ENCODE results near the gene SOCS3.

Gene SOCS3

DNA sequence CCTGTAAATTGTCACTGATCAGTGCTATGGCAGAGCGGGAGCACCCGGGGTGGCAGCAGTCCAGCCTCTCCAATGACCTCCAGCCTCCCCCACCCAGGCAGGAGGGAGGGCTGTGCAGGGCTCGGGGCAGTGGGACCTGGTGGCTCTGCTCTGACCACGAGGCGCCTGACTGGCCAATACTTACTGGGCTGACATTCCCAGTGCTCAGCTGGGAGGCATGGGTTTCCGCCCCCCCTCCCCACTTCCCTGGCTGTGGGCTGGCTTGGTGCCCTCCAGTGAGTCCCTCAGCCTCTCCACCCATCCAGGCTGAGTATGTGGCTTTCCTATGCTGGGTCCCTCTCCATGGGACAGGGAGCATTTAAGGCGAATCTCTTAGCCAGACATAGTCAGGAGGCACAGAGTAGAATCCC is 2.7 kb downstream of the SOCS3 start:
- H3K4me1 ChIP-seq (ENCODE audit: insufficient read depth, low read length) = peaks cover 43% of the 10 kb centered on the region
- H3K9ac ChIP-seq (ENCODE audit: low read depth, low read length) = no peak overlapping the region; the same call in 1 of the 2 replicates

DNA sequence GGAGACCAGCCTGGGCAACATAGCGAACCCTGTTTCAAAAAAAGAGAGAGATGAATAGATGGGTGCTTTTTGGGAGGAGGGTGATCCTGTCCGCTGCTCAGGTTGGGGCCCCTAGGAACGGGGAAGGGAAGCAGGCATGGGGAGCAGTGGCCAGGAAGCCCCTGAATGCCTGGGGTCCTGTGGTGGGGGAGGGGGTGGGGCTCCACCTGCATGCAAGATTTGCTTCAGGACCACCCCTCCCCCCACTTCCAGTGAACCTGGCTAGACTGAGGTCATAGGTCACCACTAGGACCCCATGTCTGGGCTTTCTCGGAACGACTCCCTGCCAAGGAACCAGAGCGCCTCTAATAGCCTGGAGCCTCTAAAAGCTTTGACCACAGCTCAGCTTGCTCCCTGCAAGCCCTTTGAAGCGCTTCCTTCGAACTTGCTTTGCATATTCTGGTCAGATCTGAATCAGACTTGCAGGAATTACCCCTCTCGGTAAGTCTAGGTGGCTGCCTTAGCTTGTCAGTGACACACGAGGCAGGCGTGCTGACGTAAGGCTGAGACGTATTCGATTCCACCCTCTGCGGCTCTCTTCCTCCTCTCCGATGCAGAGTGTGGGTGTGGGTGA is 3.7 kb downstream of the SOCS3 start:
- Histone ChIP-seq H3K4me1 (ENCODE audit: insufficient read depth, low read length) (peaks cover 45% of the 10 kb centered on the region), H3K9ac (ENCODE audit: low read depth, low read length) (no peak overlapping the region), H3K9me3 (ENCODE audit: control insufficient read depth, insufficient read depth, low read length) (no peaks in the 10 kb centered on the region), H3K36me3 (ENCODE audit: insufficient read depth, low read length) (no peaks in the 10 kb centered on the region)

More for the DNA sequence above, 2.7 kb downstream of the SOCS3 start:
- Histone ChIP-seq H3K9me3 (ENCODE audit: control insufficient read depth, insufficient read depth, low read length) (no peaks in the 10 kb centered on the region), H3K36me3 (ENCODE audit: insufficient read depth, low read length) (no peaks in the 10 kb centered on the region)

DNA sequence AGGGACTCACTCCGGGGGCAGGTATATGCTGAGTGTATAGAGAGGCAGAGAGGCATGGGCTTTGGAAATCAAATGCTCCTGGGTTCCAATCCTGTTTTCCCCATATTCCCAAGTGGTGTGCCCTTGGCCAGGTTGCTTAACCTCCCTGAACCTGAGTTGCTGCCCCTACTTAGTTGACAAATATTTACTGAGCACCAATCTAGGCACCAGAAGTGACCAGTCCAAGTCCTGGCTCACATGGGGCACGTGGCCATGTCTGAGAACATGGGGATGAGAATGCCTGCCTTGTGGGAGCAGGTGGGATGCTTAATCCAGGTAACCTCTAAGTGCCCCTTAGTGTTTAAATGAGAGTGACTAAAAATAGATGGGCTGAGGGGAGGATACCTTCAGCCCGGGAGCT is 4.2 kb downstream of the SOCS3 start:
- H3K9ac ChIP-seq (ENCODE audit: low read depth, low read length) = no peak overlapping the region
- peaks cover 46% of the 10 kb centered on the region for H3K4me1 ChIP-seq (ENCODE audit: insufficient read depth, low read length)
- no peaks in the 10 kb centered on the region for H3K9me3 ChIP-seq (ENCODE audit: control insufficient read depth, insufficient read depth, low read length)
- H3K36me3 ChIP-seq (ENCODE audit: insufficient read depth, low read length) = no peaks in the 10 kb centered on the region

DNA sequence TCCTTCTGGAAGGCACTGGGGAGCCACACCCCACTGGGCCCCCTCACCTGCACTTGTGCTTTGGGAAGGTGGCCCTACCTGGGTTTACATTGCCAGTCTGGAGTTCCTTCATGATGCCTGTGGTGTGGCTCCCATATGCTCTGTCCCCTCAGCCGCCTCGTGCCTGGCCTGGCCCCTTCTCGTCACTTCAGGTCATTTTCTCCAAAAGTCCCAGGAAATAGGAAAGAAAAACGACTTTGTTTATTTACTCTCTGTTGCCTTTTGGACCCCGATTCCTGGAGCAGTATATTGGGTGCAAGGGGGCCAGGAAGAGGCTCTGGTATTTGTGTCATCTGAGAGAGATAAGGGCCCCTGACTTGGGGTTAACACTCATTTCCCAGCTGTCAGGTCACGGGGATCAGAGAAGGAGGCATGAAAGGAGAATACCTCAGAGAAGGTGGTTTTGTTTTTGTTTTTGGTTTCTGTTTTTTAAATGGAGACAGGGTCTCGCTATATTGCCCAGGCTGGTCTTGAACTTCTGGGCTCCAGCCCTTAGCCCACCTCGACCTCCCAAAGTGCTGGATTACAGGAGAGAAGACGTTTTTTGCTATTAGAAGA is 4.7 kb downstream of the SOCS3 start:
- H3K36me3 ChIP-seq (ENCODE audit: insufficient read depth, low read length) = no peaks in the 10 kb centered on the region
- H3K9ac ChIP-seq (ENCODE audit: low read depth, low read length) = no peak overlapping the region
- no peaks in the 10 kb centered on the region for H3K9me3 ChIP-seq (ENCODE audit: control insufficient read depth, insufficient read depth, low read length)
- H3K4me1 ChIP-seq (ENCODE audit: insufficient read depth, low read length) = peaks cover 46% of the 10 kb centered on the region

DNA sequence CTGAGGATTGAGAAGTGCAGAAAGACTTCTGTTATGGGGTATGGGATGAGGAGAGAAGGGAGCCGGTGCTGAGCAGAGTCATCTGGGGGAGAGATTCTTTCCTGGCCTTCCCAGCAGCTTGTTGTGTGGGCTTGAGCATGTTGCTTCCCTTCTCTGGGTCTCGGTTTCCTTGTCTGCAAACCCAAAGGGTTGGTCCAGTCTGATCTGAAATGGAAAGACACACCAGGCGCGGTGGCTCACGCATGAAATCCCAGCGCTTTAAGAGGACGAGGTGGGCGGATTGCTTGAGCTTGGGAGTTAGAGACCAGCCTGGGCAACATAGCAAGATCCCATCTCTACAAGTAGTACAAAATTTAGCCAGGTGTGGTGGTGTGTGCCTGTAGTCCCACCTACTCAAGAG is 6.0 kb downstream of the SOCS3 start:
- no peaks in the 10 kb centered on the region for H3K9me3 ChIP-seq (ENCODE audit: control insufficient read depth, insufficient read depth, low read length)
- peaks cover 46% of the 10 kb centered on the region for H3K4me1 ChIP-seq (ENCODE audit: insufficient read depth, low read length)
- H3K9ac ChIP-seq (ENCODE audit: low read depth, low read length) = peak overlapping the region; percentile 39; the same call in 1 of the 2 replicates
- H3K36me3 ChIP-seq (ENCODE audit: insufficient read depth, low read length) = no peaks in the 10 kb centered on the region

DNA sequence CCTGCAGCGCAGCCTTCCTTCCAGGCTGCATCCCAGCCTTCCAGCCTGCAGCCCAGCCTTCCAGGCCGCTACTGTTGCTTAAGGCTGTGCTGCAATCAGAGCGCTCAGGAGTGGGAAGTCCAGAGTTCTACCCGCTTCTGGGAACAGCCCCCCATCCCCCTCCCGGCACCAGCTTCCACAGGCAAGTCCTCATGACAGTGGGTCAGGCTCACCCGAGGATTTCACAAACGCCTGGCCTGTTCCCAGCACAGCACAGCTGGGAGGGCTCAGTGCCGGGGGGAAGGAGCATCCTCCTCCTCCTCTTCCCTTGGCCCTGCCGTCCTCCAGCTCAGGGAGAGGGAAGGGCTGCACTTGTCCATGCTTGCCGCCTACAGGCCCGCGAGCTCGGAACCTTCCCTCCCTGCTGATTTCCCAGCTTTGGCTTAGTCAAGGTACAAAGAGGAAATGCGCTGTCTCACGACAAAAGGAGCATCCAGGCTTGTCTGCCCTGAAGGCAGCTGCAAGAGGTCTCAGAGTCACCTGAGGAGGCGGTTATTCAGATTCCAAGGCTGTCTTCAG is 8.3 kb downstream of the SOCS3 start:
- Histone ChIP-seq H3K9me3 (ENCODE audit: control insufficient read depth, insufficient read depth, low read length) (no peaks in the 10 kb centered on the region), H3K9ac (ENCODE audit: low read depth, low read length) (peak overlapping the region; percentile 34), H3K36me3 (ENCODE audit: insufficient read depth, low read length) (no peaks in the 10 kb centered on the region), H3K4me1 (ENCODE audit: insufficient read depth, low read length) (peaks cover 34% of the 10 kb centered on the region)

DNA sequence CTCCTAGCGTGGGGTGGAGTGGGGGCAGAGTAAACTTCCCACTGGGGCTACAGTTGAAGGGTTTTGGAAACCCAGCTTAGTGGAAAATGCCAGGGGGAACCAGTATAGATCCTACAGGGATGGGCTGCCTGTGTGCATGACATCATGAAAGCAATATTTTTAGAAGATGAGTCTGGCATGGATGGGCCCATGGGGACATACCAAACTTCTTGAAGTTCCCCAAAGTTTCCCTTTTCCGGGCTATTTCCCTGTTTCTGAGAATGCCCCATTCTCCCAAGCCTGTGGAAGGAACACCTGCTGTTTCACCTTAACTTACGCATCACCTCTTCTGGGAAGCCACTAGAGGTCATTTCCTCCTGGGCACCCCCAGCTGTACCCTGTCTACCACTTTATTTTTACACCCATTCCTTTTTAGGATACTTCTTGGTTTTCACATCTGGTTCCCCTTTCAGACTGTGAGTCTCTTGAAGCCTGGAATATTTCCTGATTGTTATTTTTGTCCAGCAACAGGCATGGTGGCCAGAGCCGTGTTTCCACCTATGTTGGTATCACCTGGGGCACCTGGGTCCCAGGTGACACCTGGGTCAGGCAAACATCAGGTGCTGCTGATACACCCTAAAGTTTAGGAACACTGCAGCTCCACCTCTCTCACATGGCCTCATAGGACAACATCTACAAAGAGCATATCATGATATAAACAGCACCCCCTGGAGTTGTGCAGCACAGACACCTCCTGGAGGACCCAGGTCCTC is 9.8 kb downstream of the SOCS3 start:
- H3K4me1 ChIP-seq (ENCODE audit: insufficient read depth, low read length) = peaks cover 23% of the 10 kb centered on the region
- no peaks in the 10 kb centered on the region for H3K36me3 ChIP-seq (ENCODE audit: insufficient read depth, low read length)
- no peak overlapping the region for H3K9ac ChIP-seq (ENCODE audit: low read depth, low read length)
- H3K9me3 ChIP-seq (ENCODE audit: control insufficient read depth, insufficient read depth, low read length) = no peaks in the 10 kb centered on the region

DNA sequence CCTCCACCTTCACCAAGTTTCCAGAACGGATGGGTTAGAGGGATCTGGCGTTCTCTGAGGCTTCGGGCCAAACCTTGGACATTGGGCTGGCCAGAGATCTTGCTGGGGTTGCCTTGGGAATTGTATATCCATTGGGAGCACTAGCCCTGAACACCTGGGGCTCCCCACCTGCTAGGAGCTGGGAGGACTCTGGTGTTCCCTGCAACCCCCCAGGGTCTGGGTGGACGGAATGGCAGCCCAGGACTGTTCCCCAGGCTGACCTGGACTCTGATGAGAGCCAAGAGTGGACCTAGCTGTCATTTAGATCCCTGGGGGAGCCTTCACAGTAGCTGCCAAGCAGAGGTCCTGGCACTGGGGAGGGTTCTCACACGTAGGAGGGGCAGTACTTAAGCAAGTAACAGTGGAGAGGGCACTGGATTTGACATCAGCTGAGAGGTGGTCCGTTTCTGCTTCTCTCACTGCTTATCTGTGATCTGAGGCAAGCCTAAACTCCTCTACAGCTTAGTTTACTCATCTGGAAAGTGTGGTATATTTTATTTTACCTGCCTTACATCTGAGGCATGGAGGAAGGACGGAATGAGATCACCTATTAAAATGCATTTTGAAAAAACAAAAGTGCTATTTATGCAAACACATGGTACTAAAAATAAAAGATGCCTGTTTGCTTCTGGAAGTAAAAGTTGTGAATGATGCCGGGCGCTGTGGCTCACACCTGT is 11.7 kb downstream of the SOCS3 start:
- Histone ChIP-seq H3K36me3 (ENCODE audit: insufficient read depth, low read length) (no peaks in the 10 kb centered on the region), H3K4me1 (ENCODE audit: insufficient read depth, low read length) (peaks cover 19% of the 10 kb centered on the region), H3K9ac (ENCODE audit: low read depth, low read length) (no peak overlapping the region)

DNA sequence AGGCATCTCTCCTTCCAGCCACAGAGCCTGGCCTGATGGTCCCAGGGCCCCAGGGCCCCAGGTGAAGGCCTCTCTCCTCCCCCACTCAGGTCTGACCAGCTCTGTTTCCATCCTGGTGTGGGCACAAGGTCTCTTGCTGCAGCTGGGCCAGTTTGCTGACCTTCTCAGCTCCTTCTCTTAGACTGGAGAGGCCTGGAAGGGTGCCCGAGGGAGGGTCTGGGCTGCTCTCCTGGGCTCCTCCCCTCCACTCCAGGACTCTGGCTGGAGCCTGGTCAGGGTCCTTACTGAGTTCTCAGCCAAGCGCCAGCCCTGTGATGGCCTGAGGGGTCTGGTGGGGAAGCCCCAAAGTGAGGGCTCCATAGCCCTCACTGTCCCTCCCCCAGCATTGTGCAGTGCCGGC is 12.4 kb downstream of the SOCS3 start:
- no peaks in the 10 kb centered on the region for H3K9me3 ChIP-seq (ENCODE audit: control insufficient read depth, insufficient read depth, low read length)
- H3K36me3 ChIP-seq (ENCODE audit: insufficient read depth, low read length) = no peaks in the 10 kb centered on the region
- H3K4me1 ChIP-seq (ENCODE audit: insufficient read depth, low read length) = peaks cover 26% of the 10 kb centered on the region
- no peak overlapping the region for H3K9ac ChIP-seq (ENCODE audit: low read depth, low read length)

More for the DNA sequence above, 11.7 kb downstream of the SOCS3 start:
- no peaks in the 10 kb centered on the region for H3K9me3 ChIP-seq (ENCODE audit: control insufficient read depth, insufficient read depth, low read length)

DNA sequence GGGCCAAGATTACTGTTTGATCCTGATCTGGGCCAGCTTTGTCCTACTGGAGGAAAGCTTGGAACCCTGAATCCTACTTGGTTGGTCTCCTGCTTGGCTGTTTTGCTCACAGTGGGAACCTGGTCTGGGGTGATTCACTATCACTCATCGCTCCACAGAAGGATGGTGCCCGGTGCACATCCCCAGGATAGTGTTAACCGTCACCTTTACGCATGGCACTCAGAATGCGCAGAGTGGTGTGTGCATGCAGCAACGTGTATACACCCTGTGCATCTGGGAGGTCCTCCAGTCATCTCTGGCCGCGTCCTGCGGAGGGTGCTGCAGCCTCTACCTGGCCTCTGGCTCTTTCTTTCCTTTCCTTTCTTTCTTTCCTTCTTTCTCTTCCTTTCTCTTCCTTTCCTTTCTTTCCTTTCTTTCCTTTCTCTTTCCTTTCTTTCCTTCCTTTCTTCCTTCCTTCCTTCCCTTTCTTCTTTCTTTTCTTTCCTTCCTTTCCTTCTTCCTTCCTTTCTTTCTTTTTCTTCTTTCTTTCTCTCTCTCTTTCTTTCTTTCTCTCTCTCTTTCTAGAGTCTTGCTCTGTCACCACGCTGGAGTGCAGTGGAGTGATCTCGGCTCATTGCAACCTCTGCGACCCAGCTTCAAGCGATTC is 13.1 kb downstream of the SOCS3 start:
- no peak overlapping the region for H3K9ac ChIP-seq (ENCODE audit: low read depth, low read length)
- H3K36me3 ChIP-seq (ENCODE audit: insufficient read depth, low read length) = no peaks in the 10 kb centered on the region
- no peaks in the 10 kb centered on the region for H3K9me3 ChIP-seq (ENCODE audit: control insufficient read depth, insufficient read depth, low read length)
- peaks cover 21% of the 10 kb centered on the region for H3K4me1 ChIP-seq (ENCODE audit: insufficient read depth, low read length)

DNA sequence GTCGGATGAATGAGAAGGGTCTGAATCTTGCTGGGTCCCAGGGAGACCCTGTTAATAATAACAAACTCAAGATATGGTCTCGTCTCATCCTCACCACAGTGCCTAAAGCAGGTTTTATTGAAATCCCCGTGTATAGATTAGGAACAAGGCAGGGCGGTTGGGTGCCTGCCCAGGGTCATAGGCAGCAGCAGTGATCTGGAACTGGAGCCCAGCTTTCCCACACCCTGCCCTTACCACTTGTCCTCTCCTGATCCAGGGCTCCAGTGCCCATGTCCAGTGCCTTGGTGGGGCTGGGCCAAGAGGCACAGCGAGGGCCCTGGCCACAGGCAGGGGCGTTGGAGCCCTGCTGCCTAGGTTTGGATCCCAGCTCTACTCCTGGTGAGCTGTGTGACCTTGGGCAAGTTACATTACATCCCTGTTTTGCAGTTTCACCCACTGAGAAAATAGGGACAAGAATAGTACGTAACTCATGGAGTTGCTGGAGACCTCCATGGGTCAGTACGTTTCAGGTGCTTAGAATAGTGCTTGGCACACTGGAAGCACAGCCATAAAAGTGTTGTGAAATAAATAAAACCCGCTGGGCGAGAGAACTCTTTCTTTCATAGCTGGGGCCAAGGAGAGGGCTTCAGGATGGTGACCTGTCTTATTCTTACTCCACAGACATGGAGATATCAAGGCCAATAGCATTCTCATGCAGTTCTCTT is 13.9 kb downstream of the SOCS3 start:
- H3K36me3 ChIP-seq (ENCODE audit: insufficient read depth, low read length) = no peaks in the 10 kb centered on the region
- peaks cover 17% of the 10 kb centered on the region for H3K4me1 ChIP-seq (ENCODE audit: insufficient read depth, low read length)
- H3K9ac ChIP-seq (ENCODE audit: low read depth, low read length) = no peak overlapping the region
- H3K9me3 ChIP-seq (ENCODE audit: control insufficient read depth, insufficient read depth, low read length) = no peaks in the 10 kb centered on the region

DNA sequence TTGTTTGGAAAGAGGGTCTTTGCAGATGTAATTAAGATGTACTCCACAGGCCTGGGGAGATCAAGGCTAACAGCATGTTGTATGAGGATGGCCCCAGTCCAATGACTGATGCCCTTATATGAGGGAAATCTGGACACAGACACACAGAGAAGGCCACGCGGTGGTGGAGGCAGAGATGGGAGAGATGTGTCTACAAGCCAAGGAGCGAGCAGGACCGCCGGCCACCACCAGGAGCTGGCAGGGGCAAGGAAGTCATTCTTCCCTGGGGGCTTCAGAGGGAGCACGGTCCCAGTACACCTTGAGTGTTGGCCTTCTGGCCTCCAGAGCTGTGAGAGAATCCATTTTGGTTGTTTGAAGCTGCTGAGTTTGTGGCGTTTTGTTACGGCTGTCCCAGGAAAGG is 14.7 kb downstream of the SOCS3 start:
- H3K36me3 ChIP-seq (ENCODE audit: insufficient read depth, low read length) = no peaks in the 10 kb centered on the region
- H3K9me3 ChIP-seq (ENCODE audit: control insufficient read depth, insufficient read depth, low read length) = no peaks in the 10 kb centered on the region
- no peak overlapping the region for H3K9ac ChIP-seq (ENCODE audit: low read depth, low read length)
- peaks cover 17% of the 10 kb centered on the region for H3K4me1 ChIP-seq (ENCODE audit: insufficient read depth, low read length)

DNA sequence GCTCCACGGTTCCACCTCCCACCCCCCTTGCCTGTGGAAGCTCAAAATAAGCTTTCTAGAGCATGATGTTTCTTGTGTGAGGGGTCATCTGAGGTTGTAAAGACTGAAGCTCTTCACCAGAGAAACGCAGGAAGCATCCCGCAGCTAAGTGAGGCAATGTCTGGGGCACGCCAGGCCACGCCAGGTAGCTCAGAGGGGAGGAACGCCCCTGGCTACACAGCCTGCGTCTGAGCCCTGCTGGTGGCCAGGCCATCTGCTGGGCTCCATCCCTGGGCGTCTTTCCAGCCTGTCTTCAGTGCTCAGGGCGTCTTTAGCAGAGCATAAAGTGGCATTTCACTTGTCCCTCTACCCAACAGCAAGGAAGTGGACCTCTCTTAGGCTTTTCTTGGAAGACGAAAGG is 15.2 kb downstream of the SOCS3 start:
- H3K9ac ChIP-seq (ENCODE audit: low read depth, low read length) = no peak overlapping the region
- peaks cover 17% of the 10 kb centered on the region for H3K4me1 ChIP-seq (ENCODE audit: insufficient read depth, low read length)
- no peaks in the 10 kb centered on the region for H3K9me3 ChIP-seq (ENCODE audit: control insufficient read depth, insufficient read depth, low read length)
- no peaks in the 10 kb centered on the region for H3K36me3 ChIP-seq (ENCODE audit: insufficient read depth, low read length)
